Transverse colon (tissue), 4 donors: ENCODE data around the gene PDIK1L. TPM values are rescaled to one million over a fixed set of nuclear protein-coding genes. Genes with fewer than 3 reads are reported as not detected.
"Not testable (repeated sequence)": the region's sequence is repeated elsewhere in the genome, so short reads cannot be mapped to it uniquely, and the experiment has no call there.

Source experiments
- DNase-seq: peaks from one replicate; pipeline ENCODE4 v3.0.0-alpha.2; 2019
- H3K27ac ChIP-seq, 4 donors: fragments of 200-600 bp; sonication (generic); 2 replicates each; pipeline ENCODE4 v1.5.1; 2016 to 2018; ENCODE audit warnings: inconsistent platforms in 4 of 4
- H3K27me3 ChIP-seq: fragments of 200-600 bp; sonication (generic); 2 replicates; pipeline ENCODE4 v1.5.1; 2017; ENCODE audit warnings: inconsistent platforms
- H3K36me3 ChIP-seq, 4 donors: fragments of 200-600 bp; sonication (generic); 2 replicates each; pipeline ENCODE4 v1.5.1; 2017 to 2019; ENCODE audit warnings: inconsistent platforms in 4 of 4
- H3K4me1 ChIP-seq, 4 donors: fragments of 200-600 bp; sonication (generic); 2 replicates each; pipeline ENCODE4 v1.5.1; 2017 to 2020; ENCODE audit warnings: inconsistent platforms in 4 of 4
- H3K4me3 ChIP-seq, 4 donors: fragments of 200-600 bp; sonication (generic); 1 replicate in 1 of 4; 2 replicates in 3 of 4; pipeline versions ENCODE4 v1.5.1 to v1.6.1; 2017 to 2019; ENCODE audit warnings: inconsistent platforms in 4 of 4
- H3K9me3 ChIP-seq, 2 donors: fragments of 200-600 bp; sonication (generic); 2 replicates each; pipeline ENCODE4 v1.5.1; 2017 to 2019; ENCODE audit warnings: inconsistent platforms in 2 of 2
- CTCF ChIP-seq, 5 experiments: fragments of 200-600 bp in 3 of 5; fragments of 450-650 bp in 2 of 5; sonication (generic) in 3 of 5; IDR thresholded peaks; 1 replicate in 2 of 5; 2 replicates in 3 of 5; pipeline ENCODE4 v1.5.1; 2016 to 2017; ENCODE audit warnings: antibody characterized with exemption in 5 of 5, inconsistent platforms in 3 of 5, mild to moderate bottlenecking in 2 of 5, moderate library complexity in 1 of 5
- EP300 ChIP-seq: sonication (generic); formaldehyde crosslinking; IDR thresholded peaks from one replicate; pipeline ENCODE4 v1.6.1; 2017; ENCODE audit warnings: antibody characterized with exemption, low read depth
- POLR2A ChIP-seq: fragments of 450-650 bp; IDR thresholded peaks from one replicate; pipeline ENCODE4 v1.6.1; 2016; ENCODE audit warnings: antibody characterized with exemption, mild to moderate bottlenecking, moderate library complexity
- POLR2AphosphoS5 ChIP-seq, 3 donors: sonication (generic); formaldehyde crosslinking; IDR thresholded peaks; one replicate each; pipeline ENCODE4 v1.6.1; 2016; ENCODE audit warnings: antibody characterized with exemption in 3 of 3
- WGBS, 2 donors: methylation state at CpG; one replicate each; pipeline ENCODE4 v1.1.5; 2018; ENCODE audit warnings: low coverage in 1 of 2; 5-methylcytosine and 5-hydroxymethylcytosine counted together
- in situ Hi-C, 4 donors: fragments of 200-750 bp; cut with MboI; loops; one replicate each; pipeline versions ENCODE4 v1.15.0 to v1.15.1; 2017; ENCODE audit warnings: low sequenced_read_pairs in 3 of 4, low pct_ligation_motif_present in 1 of 4, low pct_unique_long_range_greater_than_20kb in 1 of 4
- intact Hi-C: fragments of 100-400 bp; cut with DNase I; formaldehyde crosslinking; loops from one replicate; pipeline ENCODE4 v1.15.1; 2023; ENCODE audit warnings: low total_unique reads
- total RNA-seq, 4 donors: library from RNA; depleted of rRNA; stranded (reverse); fragments of >200 nt; gene quantifications; one replicate each; pipeline ENCODE4 v1.1.0, GENCODE V29; 2016

Gene PDIK1L
- total RNA-seq, 4 donors from 2014 or later: 4.0 to 15.6 (median 9.8) TPM

GRCh38 chr1:26099780-26100179, 11.8 kb upstream of the PDIK1L start:
- 79 to 88% methylated on average over 3 of the region's 3 CpGs for WGBS, 2 donors
- H3K27ac ChIP-seq: no peak overlapping the region
- peaks cover 3% of the 10 kb centered on the region for H3K27me3 ChIP-seq
- no peaks in the 10 kb centered on the region for H3K36me3 ChIP-seq
- peaks cover 0 to 1% (median 0%) of the 10 kb centered on the region in 4 donors for H3K4me1 ChIP-seq
- no peaks in the 10 kb centered on the region for H3K9me3 ChIP-seq
- in situ Hi-C loops: loop anchor here in 1 of 4 donors (5.0 kb wide), 1 partner anchor 48 kb away; no protein-coding TSS in a partner anchor
- intact Hi-C loops: no loop called here
- no peak for TF ChIP-seq CTCF (IDR thresholded peaks at IDR 0.05)
- no peak overlapping the region for H3K4me3 ChIP-seq
- DNase-seq: no peak

GRCh38 chr1:26100204-26100603, 11.4 kb upstream of the PDIK1L start:
- H3K4me3 ChIP-seq, H3K27ac ChIP-seq, H3K4me1 ChIP-seq, H3K9me3 ChIP-seq, H3K27me3 ChIP-seq, DNase-seq, H3K36me3 ChIP-seq, intact Hi-C loops: not testable (repeated sequence)
- in situ Hi-C loops: loop anchor here in 1 of 4 donors (5.0 kb wide), 1 partner anchor 47 kb away; no protein-coding TSS in a partner anchor
- 56 to 85% methylated on average over 5 to 10 of the region's 10 CpGs for WGBS, 2 donors

GRCh38 chr1:26102119-26102518, 9.5 kb upstream of the PDIK1L start:
- intact Hi-C loops: no loop called here
- DNase-seq: no peak

GRCh38 chr1:26102526-26102925, 9.1 kb upstream of the PDIK1L start:
- Histone ChIP-seq H3K4me1 (peaks cover 0 to 7% (median 0%) of the 10 kb centered on the region in 4 donors), H3K36me3 (no peaks in the 10 kb centered on the region), H3K27me3 (no peaks in the 10 kb centered on the region), H3K9me3 (no peaks in the 10 kb centered on the region), H3K27ac (no peak overlapping the region), H3K4me3 (no peak overlapping the region)
- no peak for TF ChIP-seq CTCF (IDR thresholded peaks at IDR 0.05)
- no peak for TF ChIP-seq POLR2AphosphoS5 (IDR thresholded peaks at IDR 0.05)
- no peak for TF ChIP-seq EP300
- TF ChIP-seq POLR2A: no peak
- 59% methylated on average over 2 of the region's 2 CpGs; no CpG with 5 or more reads in 1 of the 2 donors for WGBS, 2 donors
- DNase-seq: no peak
- intact Hi-C loops: no loop called here
- in situ Hi-C loops: loop anchor here in 1 of 4 donors (5.0 kb wide), 1 partner anchor 45 kb away; no protein-coding TSS in a partner anchor

More at GRCh38 chr1:26102119-26102518, 9.5 kb upstream of the PDIK1L start:
- no peaks in the 10 kb centered on the region for H3K27me3 ChIP-seq
- no peaks in the 10 kb centered on the region for H3K9me3 ChIP-seq
- H3K36me3 ChIP-seq: no peaks in the 10 kb centered on the region
- no peak overlapping the region for H3K4me3 ChIP-seq
- no peak for TF ChIP-seq CTCF (IDR thresholded peaks at IDR 0.05)
- no peak for TF ChIP-seq POLR2A
- TF ChIP-seq POLR2AphosphoS5 (IDR thresholded peaks at IDR 0.05): no peak
- TF ChIP-seq EP300: no peak
- 75 to 81% methylated on average over 1 to 3 of the region's 3 CpGs for WGBS, 2 donors
- in situ Hi-C loops: loop anchor here in 1 of 4 donors (5.0 kb wide), 1 partner anchor 45 kb away; no protein-coding TSS in a partner anchor
- H3K4me1 ChIP-seq: peaks cover 0 to 7% (median 0%) of the 10 kb centered on the region in 4 donors
- no peak overlapping the region for H3K27ac ChIP-seq

GRCh38 chr1:26105226-26105548, 6.4 kb upstream of the PDIK1L start:
- 26 to 32% methylated on average over 4 to 5 of the region's 5 CpGs for WGBS, 2 donors
- intact Hi-C loops: loop anchor here (1.0 kb wide), 1 partner anchor 40 kb away; no protein-coding TSS in a partner anchor
- H3K27ac ChIP-seq, DNase-seq, H3K9me3 ChIP-seq, H3K36me3 ChIP-seq, H3K4me3 ChIP-seq, H3K27me3 ChIP-seq: not testable (repeated sequence)
- in situ Hi-C loops: loop anchor here in 3 of 4 donors (5.0 kb wide), 2 partner anchors 37 to 42 kb away; no protein-coding TSS in a partner anchor
- H3K4me1 ChIP-seq: peaks cover 2 to 11% (median 4%) of the 10 kb centered on the region in 4 donors
